Endothelial cell of hepatic sinusoid (primary cell): ENCODE results near the gene RAB11FIP4.

ENCODE experiments used
- in situ Hi-C: cut with HindIII; loops from 2 replicates; pipeline ENCODE4 v1.10.0; 2017; ENCODE audit warnings: low sequenced_read_pairs

RAB11FIP4 gene

GRCh38 chr17:31575043-31575442 lies 183.6 kb downstream of the RAB11FIP4 start:
- in situ Hi-C loops: no loop called here

GRCh38 chr17:31579265-31579664 lies 187.8 kb downstream of the RAB11FIP4 start:
- in situ Hi-C loops: no loop called here

- in situ Hi-C loops: no loop called here
Measured at GRCh38 chr17:31580316-31580705, 188.8 kb downstream of the RAB11FIP4 start.

GRCh38 chr17:31580706-31581490 lies 189.4 kb downstream of the RAB11FIP4 start:
- in situ Hi-C loops: no loop called here

- in situ Hi-C loops: no loop called here
Measured at GRCh38 chr17:31581491-31581890, 190.0 kb downstream of the RAB11FIP4 start.

GRCh38 chr17:31582151-31582907 lies 190.9 kb downstream of the RAB11FIP4 start:
- in situ Hi-C loops: no loop called here

- in situ Hi-C loops: no loop called here
Measured at GRCh38 chr17:31583772-31584356, 192.4 kb downstream of the RAB11FIP4 start.

- in situ Hi-C loops: no loop called here
Measured at GRCh38 chr17:31584438-31585279, 193.2 kb downstream of the RAB11FIP4 start.

- in situ Hi-C loops: no loop called here
Measured at GRCh38 chr17:31585280-31585630, 193.8 kb downstream of the RAB11FIP4 start.

GRCh38 chr17:31586946-31587345 lies 195.5 kb downstream of the RAB11FIP4 start:
- in situ Hi-C loops: no loop called here

GRCh38 chr17:31587462-31587861 lies 196.0 kb downstream of the RAB11FIP4 start:
- in situ Hi-C loops: no loop called here
